GM19395 (cell line): ENCODE data around the gene LTA.
"Not testable (repeated sequence)": the region's sequence is repeated elsewhere in the genome, so short reads cannot be mapped to it uniquely, and the experiment has no call there.

ENCODE experiments used
- ATAC-seq: cut with Tn5 transposase; IDR thresholded peaks from one replicate; pipeline ENCODE4 v1.9.1; 2021; ENCODE audit warnings: mild to moderate bottlenecking, moderate library complexity; ENCODE audit not compliant: unreplicated experiment

LTA gene

DNA sequence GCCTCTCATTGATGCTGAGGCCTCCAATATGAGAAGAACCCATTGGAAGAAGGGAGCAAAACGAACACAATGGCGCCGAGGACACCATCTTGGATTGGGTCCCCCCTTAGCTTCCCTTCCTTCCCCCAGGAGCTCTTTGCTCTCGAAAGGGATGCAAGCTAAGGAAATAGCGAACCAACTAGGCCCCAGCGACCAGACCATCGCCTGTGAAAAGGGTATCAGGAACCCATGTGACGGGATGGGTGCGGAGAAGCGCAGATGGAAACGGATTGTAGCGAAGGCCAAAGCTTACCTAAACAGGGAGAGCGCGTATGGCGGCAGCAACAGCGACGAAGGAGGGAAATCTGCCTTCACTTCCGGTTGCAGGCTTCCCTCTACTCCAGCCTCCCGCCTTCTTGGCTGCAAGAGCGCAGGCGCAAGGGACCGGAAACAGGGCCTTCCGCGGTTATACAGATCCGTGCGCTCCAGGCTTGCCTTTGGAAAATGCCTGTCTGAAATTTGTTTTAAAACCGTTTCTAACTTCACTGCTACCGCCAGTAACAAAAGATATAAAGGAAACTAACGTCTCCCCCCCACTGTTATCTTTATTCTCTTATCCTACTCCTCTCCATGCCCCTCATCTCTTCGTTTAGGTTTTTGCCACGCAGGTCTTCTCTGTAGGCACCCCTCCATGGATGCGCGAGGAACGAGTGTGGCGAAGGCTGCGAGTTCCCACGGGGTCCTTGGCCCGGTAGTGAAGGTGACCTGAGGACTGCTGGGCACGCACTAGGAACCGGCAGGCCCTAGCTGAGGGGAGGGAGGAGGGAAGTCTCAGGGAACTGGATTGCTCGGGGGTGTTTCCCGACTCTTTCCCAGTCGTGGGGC, 30.2 kb upstream of the LTA start, which contains the start of gene DDX39B:
Gene DDX39B (minus strand): TSS at position 346 of the 864 bp plus-strand sequence. CDS start 1,471 bp downstream, outside the sequence.
- peak; percentile 71 for ATAC-seq

- ATAC-seq, result no peak
Measured at GRCh38 chr6:31543639-31544038, 28.4 kb upstream of the LTA start.

- ATAC-seq, result no peak
Measured at GRCh38 chr6:31544676-31545075, 27.4 kb upstream of the LTA start.

DNA sequence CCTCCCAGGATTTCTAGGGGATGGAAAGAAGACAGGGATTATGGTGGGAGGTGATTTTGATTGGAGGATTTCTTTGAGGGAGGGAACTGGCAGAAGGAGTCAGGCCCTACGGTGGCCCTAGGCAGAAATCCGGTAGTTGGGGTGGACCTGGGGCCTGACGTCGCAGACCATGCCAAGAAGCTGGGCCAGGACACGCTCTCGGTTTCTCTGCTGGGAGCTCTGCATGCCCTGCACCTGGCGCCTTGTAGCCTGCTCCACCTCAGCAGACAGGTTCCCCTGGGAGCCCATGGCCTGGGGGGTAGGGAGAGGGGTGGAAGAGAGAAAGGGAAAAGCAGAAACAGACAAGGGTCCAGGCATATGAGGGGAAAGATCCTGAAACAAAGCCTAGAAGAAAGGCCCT, 26.8 kb upstream of the LTA start:
- ATAC-seq, result no peak

DNA sequence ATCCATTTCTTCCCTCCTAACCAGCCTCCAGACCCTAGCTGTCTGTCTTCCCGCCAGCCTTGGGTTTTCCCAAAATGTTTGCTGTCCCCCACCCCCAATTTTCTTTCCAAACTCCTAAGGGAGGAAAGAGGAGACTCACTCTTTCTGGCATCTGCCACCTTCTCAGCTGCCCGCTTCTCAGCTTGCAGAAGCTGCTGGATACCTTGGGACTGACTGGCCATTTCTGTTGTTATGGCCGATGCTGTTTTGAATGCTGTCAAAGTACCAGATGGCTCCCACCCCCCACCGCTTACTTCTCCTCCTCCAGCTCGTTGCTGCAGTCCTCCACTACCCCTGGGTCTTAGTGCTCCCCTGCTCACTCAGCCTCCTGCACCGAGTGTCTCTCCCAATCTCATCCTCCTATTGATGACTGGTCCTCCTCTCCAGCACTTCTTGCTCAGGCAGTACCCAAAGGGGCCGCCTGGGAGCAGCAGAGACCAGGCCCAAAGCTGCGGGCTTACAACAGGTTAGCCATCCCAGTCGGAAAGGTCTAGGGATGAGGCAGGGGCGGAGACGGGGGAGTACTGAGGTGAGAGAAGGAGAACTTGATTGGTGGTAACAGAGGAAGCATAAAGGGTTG, 25.6 kb upstream of the LTA start, which contains the start of gene ATP6V1G2:
Gene ATP6V1G2 (minus strand): TSS at position 270 of the 619 bp plus-strand sequence. CDS start 49 bp downstream, at position 221.
- no peak for ATAC-seq

- peak; percentile 74 for ATAC-seq
Measured at GRCh38 chr6:31546958-31547726, 24.9 kb upstream of the LTA start, which contains the start of gene NFKBIL1. TSS of gene NFKBIL1 (plus strand) at chr6:31547608. CDS start at chr6:31547695, 87 bp downstream.

GRCh38 chr6:31547727-31548543, 24.2 kb upstream of the LTA start:
- ATAC-seq, result no peak

DNA sequence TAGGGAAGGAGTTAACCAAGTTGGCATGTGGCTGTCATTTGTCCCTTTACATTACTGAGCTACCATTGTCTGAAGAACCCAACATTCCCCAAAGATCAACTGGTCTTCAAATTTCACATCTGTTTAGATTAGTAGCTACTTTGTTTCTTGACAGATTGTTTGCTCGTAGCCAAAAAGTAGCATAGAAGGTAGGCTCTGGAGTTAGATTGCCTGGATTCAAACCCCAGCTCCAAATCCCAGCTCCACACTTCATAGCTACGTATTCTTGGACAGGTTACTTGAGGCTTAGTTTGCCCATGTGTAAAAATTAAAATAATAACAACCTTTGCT, 23.6 kb upstream of the LTA start:
- ATAC-seq, result no peak

DNA sequence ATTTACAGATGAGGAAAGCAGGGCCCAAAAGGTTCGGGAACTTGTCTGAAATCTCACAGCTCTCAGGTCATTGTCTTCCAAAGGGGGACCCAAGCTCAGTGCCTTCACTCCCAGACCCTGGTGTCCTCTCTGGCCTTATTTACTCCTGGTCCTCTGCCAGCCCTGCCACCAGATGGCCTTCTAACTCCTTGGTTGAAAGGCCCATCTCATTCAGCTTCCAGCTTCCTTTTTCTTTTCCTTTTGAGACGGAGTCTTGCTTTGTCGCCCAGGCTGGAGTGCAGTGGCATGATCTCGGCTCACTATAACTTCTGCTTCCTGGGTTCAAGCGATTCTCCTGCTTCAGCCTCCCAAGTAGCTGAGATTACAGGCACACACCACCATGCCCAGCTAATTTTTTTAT, 20.7 kb upstream of the LTA start:
- not testable (repeated sequence) for ATAC-seq

DNA sequence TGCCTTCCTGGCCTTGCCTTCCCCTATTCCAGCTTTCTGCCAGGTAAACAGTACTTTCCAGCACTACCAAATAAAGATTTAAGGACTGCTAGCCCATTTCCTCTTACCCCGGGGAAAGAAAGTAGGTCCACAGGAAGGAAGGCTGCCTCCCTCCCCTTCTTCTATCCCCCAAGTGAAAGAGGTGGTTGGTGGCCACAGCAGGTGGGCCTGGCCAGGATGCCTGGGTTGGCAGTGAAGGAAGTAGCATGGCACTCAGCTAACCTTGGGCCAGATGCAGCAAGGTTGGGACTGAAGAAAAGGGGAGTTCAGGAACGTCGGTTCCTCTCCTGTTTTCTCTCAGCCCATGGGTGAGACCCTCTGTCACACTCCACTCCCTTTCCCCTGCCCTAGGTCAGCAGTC, 15.8 kb upstream of the LTA start:
- no peak for ATAC-seq

- ATAC-seq, result no peak
Measured at GRCh38 chr6:31557443-31558317, 14.4 kb upstream of the LTA start.

DNA sequence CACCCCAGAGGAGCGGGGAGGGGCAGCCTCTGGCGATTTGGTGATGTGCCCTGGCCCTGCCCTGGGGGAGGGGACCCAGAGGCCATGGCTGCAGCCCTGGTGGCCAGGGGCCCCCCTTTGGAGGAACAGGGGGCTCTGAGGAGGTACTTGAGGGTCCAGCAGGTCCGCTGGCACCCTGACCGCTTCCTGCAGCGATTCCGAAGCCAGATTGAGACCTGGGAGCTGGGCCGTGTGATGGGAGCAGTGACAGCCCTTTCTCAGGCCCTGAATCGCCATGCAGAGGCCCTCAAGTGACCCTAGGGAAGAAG, 13.8 kb upstream of the LTA start:
- no peak for ATAC-seq

- no peak for ATAC-seq
Measured at GRCh38 chr6:31558631-31559500, 13.2 kb upstream of the LTA start.

DNA sequence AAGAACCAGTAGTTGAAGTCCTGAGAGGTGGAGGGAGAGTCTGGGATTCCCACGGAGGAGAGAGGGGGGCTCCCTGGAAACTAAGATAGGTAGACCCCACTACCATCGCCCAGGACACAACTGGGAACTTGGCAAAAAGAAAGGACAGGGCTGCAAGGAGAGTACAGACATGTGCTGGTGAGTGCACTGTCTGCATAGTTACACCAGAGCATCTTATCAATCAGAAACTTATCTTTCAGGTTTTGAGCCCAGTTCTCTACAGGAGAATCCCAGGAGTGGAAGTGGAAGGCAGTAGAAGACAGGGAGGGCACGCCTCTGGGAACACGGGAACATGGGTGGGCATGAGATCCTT, 12.5 kb upstream of the LTA start:
- no peak for ATAC-seq

DNA sequence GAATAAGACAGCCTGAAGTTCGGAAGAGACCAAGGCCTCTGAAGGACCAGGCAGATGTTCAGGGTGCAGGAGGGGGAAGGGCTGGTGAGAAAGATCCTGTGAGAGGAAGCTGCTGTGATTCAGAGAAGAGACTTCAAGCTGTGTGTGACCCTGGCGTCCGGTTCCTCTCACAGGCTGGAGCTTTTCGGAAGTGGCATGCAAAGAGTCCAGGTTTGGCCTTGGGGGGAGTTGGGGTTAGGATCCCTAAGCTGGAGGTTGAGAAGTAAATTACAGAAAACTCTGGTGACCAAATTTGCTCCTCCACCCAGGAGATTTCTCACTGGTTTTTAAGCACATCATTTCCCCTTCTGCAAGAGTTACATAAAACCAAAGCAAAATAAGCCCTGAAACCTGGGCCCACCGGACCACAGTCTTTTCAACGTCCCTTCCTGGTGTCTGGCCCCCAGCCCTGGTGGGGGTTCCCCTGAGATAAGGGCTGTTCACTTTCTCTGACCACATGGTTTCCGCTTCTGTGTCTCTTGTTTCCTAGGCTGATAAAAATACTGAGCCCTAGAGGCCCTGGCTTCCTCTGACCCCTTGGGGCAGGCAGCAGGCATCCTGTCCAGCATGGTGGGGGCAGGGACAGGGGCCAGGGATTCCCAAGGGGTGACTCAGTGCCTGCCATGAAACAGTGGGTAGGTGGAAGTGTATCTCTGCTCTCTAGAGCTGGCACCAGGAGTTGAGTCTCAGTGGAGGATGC, 12.0 kb upstream of the LTA start:
- peak; percentile 66 for ATAC-seq

DNA sequence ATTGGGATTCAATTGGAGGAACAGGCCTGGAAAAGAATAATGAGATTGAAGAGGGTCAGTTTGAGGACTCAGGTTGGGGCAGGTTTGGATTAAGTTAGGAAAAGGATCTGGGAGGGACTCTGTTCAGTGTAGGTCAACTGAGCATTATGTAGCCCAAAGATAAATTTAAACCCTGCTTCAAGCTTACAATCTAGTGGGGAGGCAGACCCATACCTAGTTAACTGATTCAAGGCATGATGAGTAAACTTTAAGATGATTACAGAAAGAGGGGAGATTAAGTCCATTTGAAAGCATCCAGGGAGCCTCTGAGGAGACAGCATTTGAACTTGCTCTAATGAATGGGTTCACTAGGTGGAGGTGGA, 11.4 kb upstream of the LTA start:
- ATAC-seq, result no peak

- no peak for ATAC-seq
Measured at GRCh38 chr6:31567531-31568370, 4.3 kb upstream of the LTA start.
